Suprapubic skin (tissue), 4 donors: ENCODE measurements around the gene TOM1L2. TPM values are rescaled to one million over a fixed set of nuclear protein-coding genes. Genes with fewer than 3 reads are reported as not detected.

ENCODE experiments used
- DNase-seq, 2 donors: peaks; one replicate each; pipeline ENCODE4 v3.0.0-alpha.2; 2019; ENCODE audit warnings: low spot score in 2 of 2
- H3K27ac ChIP-seq: fragments of 200-600 bp; sonication (generic); one replicate; pipeline ENCODE4 v1.5.1; 2019
- H3K27me3 ChIP-seq: fragments of 200-600 bp; sonication (generic); one replicate; pipeline ENCODE4 v1.5.1; 2019
- H3K36me3 ChIP-seq: fragments of 200-600 bp; sonication (generic); one replicate; pipeline ENCODE4 v1.5.1; 2019
- H3K4me1 ChIP-seq: fragments of 200-600 bp; sonication (generic); one replicate; pipeline ENCODE4 v1.5.1; 2019
- H3K4me3 ChIP-seq: fragments of 200-600 bp; sonication (generic); one replicate; pipeline ENCODE4 v1.5.1; 2019; ENCODE audit warnings: mild to moderate bottlenecking
- H3K9me3 ChIP-seq: fragments of 200-600 bp; sonication (generic); one replicate; pipeline ENCODE4 v1.5.1; 2019
- EP300 ChIP-seq: sonication (generic); formaldehyde crosslinking; IDR thresholded peaks from one replicate; pipeline ENCODE4 v1.6.1; 2017; ENCODE audit warnings: antibody characterized with exemption
- POLR2A ChIP-seq, 2 donors: fragments of 450-650 bp; IDR thresholded peaks; one replicate each; pipeline ENCODE4 v1.6.1; 2017; ENCODE audit warnings: antibody characterized with exemption in 2 of 2, mild to moderate bottlenecking in 2 of 2, moderate library complexity in 2 of 2
- POLR2AphosphoS5 ChIP-seq, 3 donors: sonication (generic); formaldehyde crosslinking; IDR thresholded peaks; one replicate each; pipeline ENCODE4 v1.6.1; 2017; ENCODE audit warnings: antibody characterized with exemption in 3 of 3
- WGBS: methylation state at CpG from one replicate; pipeline ENCODE4 v1.1.5; 2018; 5-methylcytosine and 5-hydroxymethylcytosine counted together
- total RNA-seq, 4 donors: library from RNA; depleted of rRNA; stranded (reverse); fragments of >200 nt; gene quantifications; one replicate each; pipeline ENCODE4 v1.1.0, GENCODE V29; 2016
- TF ChIP-seq, protein P1 (sequence below), 2 donors: fragments of 200-600 bp in 1 of 2; fragments of 450-650 bp in 1 of 2; sonication (generic) in 1 of 2; IDR thresholded peaks; one replicate each; pipeline ENCODE4 v1.5.1; 2016 to 2019; ENCODE audit warnings: antibody characterized with exemption in 2 of 2, mild to moderate bottlenecking in 1 of 2, moderate library complexity in 1 of 2

TOM1L2 gene
- total RNA-seq, 4 donors from 2014 or later = 128 to 259 (median 162) TPM

DNA sequence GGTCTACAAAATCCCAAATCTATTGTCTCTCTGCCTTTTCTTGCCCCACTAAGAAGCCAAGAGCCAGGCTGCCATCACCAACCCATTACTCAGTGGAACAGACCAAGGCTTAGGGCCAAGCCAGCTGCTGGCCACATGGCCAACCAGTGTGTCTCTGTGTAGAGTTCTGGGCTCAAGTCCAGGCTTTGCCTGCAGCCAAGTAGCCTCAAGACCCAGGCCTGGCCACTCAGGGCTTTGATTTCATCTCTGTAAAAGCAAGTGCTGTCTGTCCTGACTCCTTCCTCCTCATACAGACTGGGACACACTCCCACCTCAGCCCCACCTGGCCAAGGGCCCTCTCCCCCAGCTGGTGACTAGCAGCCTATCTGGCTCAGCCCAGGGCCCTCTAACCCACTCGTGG, 150.0 kb downstream of the TOM1L2 start:
- Histone ChIP-seq H3K27ac (peak overlapping the region; percentile 92), H3K36me3 (peaks cover 32% of the 10 kb centered on the region), H3K9me3 (no peaks in the 10 kb centered on the region), H3K4me3 (peak overlapping the region; percentile 56), H3K4me1 (peaks cover 95% of the 10 kb centered on the region), H3K27me3 (no peaks in the 10 kb centered on the region)
- WGBS = no CpG with 5 or more reads among the region's 1 CpG
- no peak for TF ChIP-seq POLR2A (IDR thresholded peaks at IDR 0.05)
- TF ChIP-seq POLR2AphosphoS5 (IDR thresholded peaks at IDR 0.05) = peak in 2 of 3 donors; percentile 47 to 55
- peak; percentile 87 to 93 for DNase-seq

DNA sequence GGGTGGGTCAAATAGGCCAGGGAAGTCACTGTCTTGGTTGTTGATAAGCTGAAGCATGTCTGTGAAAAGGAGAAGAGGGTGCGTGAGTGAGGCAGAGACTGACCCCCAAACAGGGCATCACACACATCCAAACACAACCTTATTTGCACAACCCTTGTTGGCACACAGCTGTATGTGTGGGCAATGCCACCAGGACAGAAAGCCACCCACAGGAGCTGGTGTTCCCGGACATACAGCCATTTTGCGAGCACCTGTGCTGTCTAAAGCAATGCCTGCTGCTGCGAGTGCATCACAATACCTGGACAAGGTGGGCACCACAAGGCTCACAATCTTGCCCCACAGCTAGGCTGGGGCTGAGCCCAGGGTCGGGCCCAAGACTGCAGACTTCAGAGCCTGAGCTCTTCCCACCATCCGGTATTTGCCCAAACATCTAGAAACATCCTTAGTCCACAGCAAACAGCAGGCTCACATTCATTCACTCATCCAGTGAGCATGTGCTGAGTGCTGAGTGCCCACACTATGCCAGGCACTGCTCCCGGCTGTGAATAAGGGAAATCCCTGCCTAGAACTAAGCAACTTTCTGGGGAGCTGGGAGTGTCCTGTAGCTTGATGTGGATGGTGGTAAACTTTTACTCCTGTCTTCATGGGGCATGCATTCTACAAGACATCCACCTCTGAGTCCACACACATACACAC, 151.6 kb downstream of the TOM1L2 start:
- H3K4me1 ChIP-seq = peaks cover 88% of the 10 kb centered on the region
- TF ChIP-seq, protein P1, sequence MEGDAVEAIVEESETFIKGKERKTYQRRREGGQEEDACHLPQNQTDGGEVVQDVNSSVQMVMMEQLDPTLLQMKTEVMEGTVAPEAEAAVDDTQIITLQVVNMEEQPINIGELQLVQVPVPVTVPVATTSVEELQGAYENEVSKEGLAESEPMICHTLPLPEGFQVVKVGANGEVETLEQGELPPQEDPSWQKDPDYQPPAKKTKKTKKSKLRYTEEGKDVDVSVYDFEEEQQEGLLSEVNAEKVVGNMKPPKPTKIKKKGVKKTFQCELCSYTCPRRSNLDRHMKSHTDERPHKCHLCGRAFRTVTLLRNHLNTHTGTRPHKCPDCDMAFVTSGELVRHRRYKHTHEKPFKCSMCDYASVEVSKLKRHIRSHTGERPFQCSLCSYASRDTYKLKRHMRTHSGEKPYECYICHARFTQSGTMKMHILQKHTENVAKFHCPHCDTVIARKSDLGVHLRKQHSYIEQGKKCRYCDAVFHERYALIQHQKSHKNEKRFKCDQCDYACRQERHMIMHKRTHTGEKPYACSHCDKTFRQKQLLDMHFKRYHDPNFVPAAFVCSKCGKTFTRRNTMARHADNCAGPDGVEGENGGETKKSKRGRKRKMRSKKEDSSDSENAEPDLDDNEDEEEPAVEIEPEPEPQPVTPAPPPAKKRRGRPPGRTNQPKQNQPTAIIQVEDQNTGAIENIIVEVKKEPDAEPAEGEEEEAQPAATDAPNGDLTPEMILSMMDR (IDR thresholded peaks at IDR 0.05) = no peak
- TF ChIP-seq EP300 = no peak
- TF ChIP-seq POLR2AphosphoS5 (IDR thresholded peaks at IDR 0.05) = no peak
- no peak for TF ChIP-seq POLR2A (IDR thresholded peaks at IDR 0.05)
- no peaks in the 10 kb centered on the region for H3K9me3 ChIP-seq
- no peak for DNase-seq
- H3K27ac ChIP-seq = no peak overlapping the region
- peak overlapping the region; percentile 56 for H3K4me3 ChIP-seq
- no peaks in the 10 kb centered on the region for H3K27me3 ChIP-seq
- peaks cover 44% of the 10 kb centered on the region for H3K36me3 ChIP-seq
- WGBS = 89% methylated on average over 1 of the region's 7 CpGs

DNA sequence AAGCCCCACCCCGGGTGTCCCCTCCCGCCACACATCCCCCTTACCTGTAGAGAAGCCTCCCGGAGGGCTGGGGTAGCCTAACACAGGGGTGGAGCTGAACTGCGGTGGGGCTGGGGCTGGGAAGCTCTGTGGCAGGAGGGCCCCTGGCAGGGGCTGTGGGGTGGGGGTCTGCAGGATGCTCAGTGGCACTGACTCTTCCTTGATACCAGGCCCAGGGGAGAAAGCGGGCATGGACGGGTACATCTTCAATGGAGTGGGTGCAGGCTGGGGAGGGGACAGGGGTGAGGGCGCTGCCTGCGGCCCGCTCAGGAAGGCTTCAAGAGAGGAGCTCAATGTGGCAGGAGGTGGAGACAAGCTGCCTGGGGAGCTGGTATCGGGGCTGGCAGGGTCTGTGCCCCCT, 152.2 kb downstream of the TOM1L2 start:
- WGBS = 88% methylated on average over 6 of the region's 10 CpGs
- peak overlapping the region; percentile 56 for H3K4me3 ChIP-seq
- no peak overlapping the region for H3K27ac ChIP-seq

DNA sequence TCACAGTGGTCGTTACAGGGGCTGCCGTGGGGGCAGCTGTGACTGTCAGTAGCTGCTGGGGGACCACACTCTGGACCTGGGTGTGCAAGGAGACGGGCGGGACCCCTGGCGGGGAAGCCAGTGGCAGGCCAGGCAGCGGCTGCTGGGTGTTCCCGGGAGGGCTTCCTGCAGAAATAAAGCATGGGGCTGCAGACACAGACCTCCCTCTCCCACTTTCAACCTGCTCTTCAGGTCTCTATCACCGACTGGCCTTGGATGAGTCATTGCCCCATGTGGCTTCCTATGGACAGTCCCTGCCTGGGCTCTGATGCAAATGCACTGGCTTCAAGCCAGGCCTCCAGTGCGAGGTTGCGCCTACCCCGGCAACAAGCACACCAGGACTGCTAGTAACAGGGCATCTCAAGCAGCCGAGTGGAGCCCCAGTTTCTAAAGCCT, 152.6 kb downstream of the TOM1L2 start:
- H3K27ac ChIP-seq = peak overlapping the region; percentile 3
- 70% methylated on average over 8 of the region's 12 CpGs for WGBS
- H3K4me3 ChIP-seq = peak overlapping the region; percentile 56
- H3K4me1 ChIP-seq = peaks cover 86% of the 10 kb centered on the region
- H3K36me3 ChIP-seq = peaks cover 46% of the 10 kb centered on the region
- DNase-seq = peak in 1 of 2 donors; percentile 85
- no peaks in the 10 kb centered on the region for H3K27me3 ChIP-seq
- H3K9me3 ChIP-seq = no peaks in the 10 kb centered on the region
- TF ChIP-seq POLR2A (IDR thresholded peaks at IDR 0.05) (no peak), EP300 (no peak), POLR2AphosphoS5 (IDR thresholded peaks at IDR 0.05) (no peak)
- TF ChIP-seq, protein P1 (IDR thresholded peaks at IDR 0.05) = no peak

More for the DNA sequence above, 152.2 kb downstream of the TOM1L2 start:
- Histone ChIP-seq H3K36me3 (peaks cover 44% of the 10 kb centered on the region), H3K27me3 (no peaks in the 10 kb centered on the region), H3K4me1 (peaks cover 86% of the 10 kb centered on the region), H3K9me3 (no peaks in the 10 kb centered on the region)
- no peak for DNase-seq
- no peak for TF ChIP-seq EP300
- TF ChIP-seq, protein P1 (IDR thresholded peaks at IDR 0.05) = no peak
- no peak for TF ChIP-seq POLR2AphosphoS5 (IDR thresholded peaks at IDR 0.05)
- TF ChIP-seq POLR2A (IDR thresholded peaks at IDR 0.05) = no peak

DNA sequence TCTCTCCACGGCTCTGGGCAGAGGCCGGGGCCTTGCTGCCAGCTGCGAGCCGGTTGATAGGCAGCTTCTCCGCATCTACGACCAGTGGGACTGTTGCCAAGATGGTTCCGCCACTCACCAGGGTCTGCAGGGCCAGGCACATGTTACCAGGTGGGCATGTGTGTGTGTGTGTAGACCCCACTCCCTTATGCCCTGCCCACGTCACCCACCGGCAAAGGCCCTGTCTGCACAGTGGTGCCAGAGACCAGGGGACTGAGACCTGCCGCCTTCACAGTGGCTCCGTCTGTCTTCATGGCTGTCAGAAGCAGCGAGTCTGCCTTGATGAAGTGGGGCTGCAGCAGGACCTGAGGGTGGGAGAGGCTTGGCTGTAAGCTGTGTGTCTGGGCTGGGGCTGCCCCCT, 153.1 kb downstream of the TOM1L2 start:
- peak overlapping the region; percentile 3 for H3K27ac ChIP-seq
- no peaks in the 10 kb centered on the region for H3K9me3 ChIP-seq
- H3K27me3 ChIP-seq = no peaks in the 10 kb centered on the region
- TF ChIP-seq POLR2AphosphoS5 (IDR thresholded peaks at IDR 0.05) = no peak
- no peak for TF ChIP-seq EP300
- no peak for TF ChIP-seq POLR2A (IDR thresholded peaks at IDR 0.05)
- TF ChIP-seq, protein P1 (IDR thresholded peaks at IDR 0.05) = no peak
- DNase-seq = no peak
- H3K4me3 ChIP-seq = no peak overlapping the region
- WGBS = 86% methylated on average over 6 of the region's 12 CpGs
- H3K4me1 ChIP-seq = peaks cover 86% of the 10 kb centered on the region
- peaks cover 50% of the 10 kb centered on the region for H3K36me3 ChIP-seq
